SJSA1 (cell line): ENCODE results near the gene EXT2. TPM values are rescaled to one million over a fixed set of nuclear protein-coding genes. Genes with fewer than 3 reads are reported as not detected.

Source experiments
- DNase-seq, 2 experiments: peaks; one replicate each; pipeline ENCODE4 v3.0.0-alpha.2; 2015 to 2020; ENCODE audit warnings: low spot score in 2 of 2, low read depth in 1 of 2
- H3K27ac ChIP-seq: fragments of 250-450 bp; sonication (Bioruptor Pico); 2 replicates; pipeline ENCODE4 v1.5.1; 2020; ENCODE audit warnings: mild to moderate bottlenecking, moderate library complexity
- H3K27me3 ChIP-seq: fragments of 250-450 bp; sonication (Bioruptor Pico); replicated peaks from 2 replicates; pipeline ENCODE4 v1.5.1; 2020; ENCODE audit warnings: mild to moderate bottlenecking, moderate library complexity
- H3K36me3 ChIP-seq: fragments of 250-450 bp; sonication (Bioruptor Pico); 2 replicates; pipeline ENCODE4 v1.5.1; 2020; ENCODE audit warnings: mild to moderate bottlenecking
- H3K4me1 ChIP-seq: fragments of 250-450 bp; sonication (Bioruptor Pico); replicated peaks from 2 replicates; pipeline ENCODE4 v1.6.1; 2021; ENCODE audit warnings: mild to moderate bottlenecking
- H3K4me3 ChIP-seq: fragments of 250-450 bp; sonication (Bioruptor Pico); 2 replicates; pipeline ENCODE4 v1.5.1; 2020; ENCODE audit warnings: mild to moderate bottlenecking
- H3K9me3 ChIP-seq: fragments of 250-450 bp; sonication (Bioruptor Pico); replicated peaks from 2 replicates; pipeline ENCODE4 v1.5.1; 2020; ENCODE audit warnings: mild to moderate bottlenecking
- total RNA-seq: library from RNA; depleted of rRNA; stranded (reverse); fragments of >200 nt; shearing (Covaris generic); gene quantifications from 2 replicates; pipeline ENCODE4 v1.2.3, GENCODE V29; 2014

EXT2 gene
- total RNA-seq, 1 experiment from 2014 or later = 202 TPM

DNA sequence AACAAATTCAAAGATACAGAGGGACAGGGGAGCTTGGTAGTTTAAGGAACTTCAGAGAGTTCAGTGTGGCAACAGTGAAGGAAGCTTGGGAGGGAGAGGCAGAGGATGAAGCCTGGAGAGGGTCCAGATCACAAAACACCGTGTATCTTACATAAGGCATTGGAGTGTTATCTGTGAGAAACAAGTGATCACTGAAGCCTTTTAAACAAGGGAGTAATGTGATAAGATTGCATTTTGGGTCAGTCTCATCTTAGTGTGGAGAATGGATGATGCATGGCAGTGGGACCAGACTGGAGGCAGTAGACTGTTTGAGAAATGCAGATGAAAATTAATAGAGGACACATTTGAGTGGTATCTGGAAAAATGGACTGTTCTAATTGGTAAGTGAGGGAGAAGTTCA lies 79.4 kb downstream of the EXT2 start:
- DNase-seq = no peak
- peaks cover 22% of the 10 kb centered on the region for H3K4me1 ChIP-seq
- H3K36me3 ChIP-seq = no peaks in the 10 kb centered on the region
- H3K27ac ChIP-seq = no peak overlapping the region
- no peaks in the 10 kb centered on the region for H3K27me3 ChIP-seq
- no peaks in the 10 kb centered on the region for H3K9me3 ChIP-seq
- H3K4me3 ChIP-seq = no peak overlapping the region

DNA sequence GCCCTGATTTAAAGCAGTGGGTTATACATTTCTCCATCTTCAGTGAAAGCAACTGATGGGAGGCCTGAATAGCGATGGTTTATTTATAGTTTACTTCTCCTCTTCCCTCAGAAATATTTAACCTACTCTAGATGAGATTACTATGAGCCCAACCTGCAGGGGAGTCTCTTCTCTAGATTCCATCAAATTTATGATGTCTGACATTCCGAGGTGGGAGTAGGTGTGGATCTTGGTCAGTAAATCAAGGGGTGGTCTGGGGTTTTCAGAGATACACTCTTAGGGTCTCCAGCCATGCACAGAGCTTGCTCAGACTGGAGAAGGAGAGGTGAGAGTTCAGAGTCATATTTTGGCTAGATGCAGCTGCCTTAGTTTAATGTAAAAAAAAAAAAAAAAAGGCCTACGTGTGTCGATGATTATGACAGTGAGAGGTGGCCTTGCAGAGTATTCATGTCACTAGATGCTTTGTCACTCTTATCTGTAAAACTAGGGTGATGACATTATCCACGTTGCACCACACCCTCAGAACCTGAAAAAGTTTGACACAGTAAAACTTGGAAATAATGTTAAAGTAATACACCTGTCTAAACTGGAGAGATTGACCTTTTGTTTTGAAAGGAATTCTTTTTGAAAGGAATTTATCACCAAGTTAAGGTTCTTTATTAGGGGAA lies 81.2 kb downstream of the EXT2 start:
- DNase-seq = no peak
- H3K27ac ChIP-seq = no peak overlapping the region
- H3K9me3 ChIP-seq = no peaks in the 10 kb centered on the region
- no peaks in the 10 kb centered on the region for H3K36me3 ChIP-seq
- H3K4me3 ChIP-seq = no peak overlapping the region
- no peaks in the 10 kb centered on the region for H3K27me3 ChIP-seq
- H3K4me1 ChIP-seq = peaks cover 24% of the 10 kb centered on the region

DNA sequence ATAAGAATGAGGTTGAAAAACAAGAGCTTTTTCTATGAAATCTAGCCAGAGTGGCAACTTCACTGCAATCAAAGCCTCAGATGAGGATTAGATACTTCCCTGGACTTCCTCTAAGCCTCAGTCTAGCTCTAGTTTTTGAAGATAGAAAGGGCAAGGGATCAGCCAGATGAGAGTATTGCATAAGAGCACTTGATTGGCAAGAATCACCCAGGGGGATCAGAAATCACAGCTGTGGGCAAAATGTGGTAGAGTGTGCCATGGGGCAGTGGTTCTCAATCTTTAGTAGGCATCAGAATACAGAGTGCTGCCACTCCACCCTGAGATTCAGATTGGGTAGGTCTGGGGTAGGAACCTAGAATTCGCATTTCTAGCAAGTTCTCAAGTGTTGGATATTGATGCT lies 82.4 kb downstream of the EXT2 start:
- Histone ChIP-seq H3K4me3 (no peak overlapping the region), H3K27ac (no peak overlapping the region), H3K36me3 (no peaks in the 10 kb centered on the region), H3K4me1 (peaks cover 25% of the 10 kb centered on the region), H3K27me3 (no peaks in the 10 kb centered on the region), H3K9me3 (no peaks in the 10 kb centered on the region)
- DNase-seq = no peak

DNA sequence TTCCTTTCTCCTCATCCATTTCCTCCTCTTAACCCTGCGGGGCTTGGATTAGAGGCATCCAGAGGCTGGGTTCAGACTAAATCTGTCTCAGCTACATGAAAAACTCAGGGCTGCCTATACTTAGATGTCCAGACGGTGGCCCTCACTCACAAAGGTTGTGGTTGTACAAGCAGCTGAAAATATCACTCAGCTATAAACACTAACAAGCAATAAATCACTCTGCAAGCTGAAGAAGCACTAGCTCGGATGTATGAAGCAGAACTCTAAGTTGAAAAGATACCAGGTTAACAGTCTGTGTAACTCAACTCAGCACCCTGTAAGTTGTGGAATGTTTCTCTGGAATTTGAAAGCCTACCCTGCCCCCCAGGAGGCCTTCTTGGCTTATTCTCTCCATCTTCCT lies 82.9 kb downstream of the EXT2 start:
- peak; percentile 72 to 75 for DNase-seq
- H3K27me3 ChIP-seq = no peaks in the 10 kb centered on the region
- no peaks in the 10 kb centered on the region for H3K9me3 ChIP-seq
- H3K27ac ChIP-seq = no peak overlapping the region
- no peak overlapping the region for H3K4me3 ChIP-seq
- H3K4me1 ChIP-seq = peaks cover 30% of the 10 kb centered on the region
- H3K36me3 ChIP-seq = no peaks in the 10 kb centered on the region

DNA sequence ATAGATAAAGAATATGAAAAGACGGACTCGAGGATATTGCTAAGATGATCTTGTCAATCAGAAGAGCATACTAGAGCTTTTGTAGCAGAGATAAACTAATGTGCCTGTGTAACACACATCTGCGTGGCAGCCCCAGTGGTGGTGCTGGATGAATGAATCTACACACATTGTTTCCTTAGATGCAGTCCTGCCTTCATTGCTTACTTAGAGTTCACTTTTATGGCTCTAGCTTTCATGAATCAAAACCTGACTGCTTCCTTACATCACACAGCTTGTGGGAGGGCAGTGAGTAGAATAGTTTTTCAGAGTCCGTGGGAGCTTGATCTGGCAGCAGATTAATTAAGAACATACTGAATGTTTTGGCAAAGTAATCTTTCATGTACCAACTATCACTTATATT lies 83.7 kb downstream of the EXT2 start:
- peak in 1 of 2 experiments; percentile 60 for DNase-seq

DNA sequence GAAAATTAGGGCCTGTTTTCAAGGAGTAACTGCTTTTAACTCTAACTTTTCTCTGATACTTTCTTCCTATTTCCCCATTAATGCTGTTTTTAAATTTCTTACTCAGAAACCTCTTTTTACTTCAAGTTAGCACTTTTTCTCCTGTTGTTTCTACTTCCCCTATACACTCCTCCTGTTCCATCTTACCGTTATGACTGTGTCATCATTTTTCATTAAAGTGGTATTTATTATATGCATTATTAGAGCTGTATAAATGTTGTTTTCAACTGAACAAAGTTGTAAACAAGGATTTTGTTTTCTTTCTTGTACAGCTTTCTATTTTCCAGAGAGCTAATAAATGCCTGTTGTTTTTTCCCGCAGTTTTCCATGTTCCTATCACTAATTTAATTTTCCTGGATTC lies 84.6 kb downstream of the EXT2 start:
- Histone ChIP-seq H3K27ac (no peak overlapping the region), H3K36me3 (no peaks in the 10 kb centered on the region), H3K27me3 (no peaks in the 10 kb centered on the region), H3K9me3 (no peaks in the 10 kb centered on the region), H3K4me3 (no peak overlapping the region), H3K4me1 (peaks cover 44% of the 10 kb centered on the region)
- no peak for DNase-seq

More for the DNA sequence above, 83.7 kb downstream of the EXT2 start:
- Histone ChIP-seq H3K36me3 (no peaks in the 10 kb centered on the region), H3K27me3 (no peaks in the 10 kb centered on the region), H3K9me3 (no peaks in the 10 kb centered on the region), H3K27ac (peak overlapping the region; percentile 7; the same call in 1 of the 2 replicates), H3K4me1 (peaks cover 35% of the 10 kb centered on the region), H3K4me3 (no peak overlapping the region)

DNA sequence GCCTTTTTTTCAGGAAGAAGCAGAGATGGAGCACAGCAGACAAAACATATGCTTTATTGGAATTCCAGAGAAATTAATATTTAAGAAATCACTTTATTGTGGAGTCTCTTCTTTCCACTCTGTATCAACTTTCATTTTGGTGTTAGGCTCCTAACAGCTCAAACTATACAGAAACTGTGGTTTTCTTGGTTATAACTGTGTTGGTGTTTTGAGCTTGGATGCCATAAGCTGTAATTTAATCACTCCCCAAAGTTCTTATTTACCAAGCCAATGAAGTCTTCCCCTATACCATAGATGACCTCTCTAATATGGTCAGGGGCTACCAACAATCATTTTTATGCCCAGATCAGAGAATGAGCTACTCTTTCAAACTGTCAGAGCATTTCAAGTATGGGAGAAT lies 90.0 kb downstream of the EXT2 start:
- Histone ChIP-seq H3K36me3 (peaks cover 18% of the 10 kb centered on the region; the same call in 1 of the 2 replicates), H3K27ac (no peak overlapping the region), H3K27me3 (no peaks in the 10 kb centered on the region), H3K9me3 (peaks cover 15% of the 10 kb centered on the region; the same call in 1 of the 2 replicates), H3K4me3 (no peak overlapping the region), H3K4me1 (peaks cover 26% of the 10 kb centered on the region)
- DNase-seq = no peak

DNA sequence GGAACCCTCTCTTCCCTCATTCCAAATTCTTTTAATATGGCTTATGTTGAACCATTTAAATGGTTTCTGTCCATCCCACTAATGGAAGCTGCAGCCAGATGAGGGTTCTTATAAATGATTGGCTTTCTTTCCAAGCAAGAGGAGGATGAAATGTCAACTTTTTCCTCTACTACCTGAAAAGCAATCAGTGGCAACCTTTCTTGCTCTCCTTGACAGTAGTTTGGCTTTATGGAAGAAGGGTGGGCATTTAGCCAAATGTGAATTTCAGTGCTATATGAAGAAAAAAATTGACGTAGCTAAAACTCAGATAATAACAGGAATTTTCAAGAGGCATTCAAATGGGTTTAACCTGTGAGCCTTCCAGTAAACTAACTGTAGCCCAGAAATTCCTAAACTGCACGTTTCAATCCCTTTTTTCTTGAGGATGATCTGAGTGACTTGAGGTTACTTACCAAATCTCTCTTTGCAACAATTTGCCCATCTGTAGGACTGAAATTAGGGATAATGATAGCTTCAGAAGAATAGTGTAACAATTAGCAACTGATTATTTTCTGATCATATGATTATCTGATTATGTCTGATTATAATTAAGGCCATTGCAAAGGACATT lies 90.9 kb downstream of the EXT2 start:
- H3K4me3 ChIP-seq = no peak overlapping the region
- DNase-seq = no peak
- peaks cover 26% of the 10 kb centered on the region for H3K4me1 ChIP-seq
- H3K27ac ChIP-seq = no peak overlapping the region
- H3K36me3 ChIP-seq = peaks cover 18% of the 10 kb centered on the region; the same call in 1 of the 2 replicates
- H3K9me3 ChIP-seq = peaks cover 15% of the 10 kb centered on the region; the same call in 1 of the 2 replicates
- H3K27me3 ChIP-seq = no peaks in the 10 kb centered on the region

DNA sequence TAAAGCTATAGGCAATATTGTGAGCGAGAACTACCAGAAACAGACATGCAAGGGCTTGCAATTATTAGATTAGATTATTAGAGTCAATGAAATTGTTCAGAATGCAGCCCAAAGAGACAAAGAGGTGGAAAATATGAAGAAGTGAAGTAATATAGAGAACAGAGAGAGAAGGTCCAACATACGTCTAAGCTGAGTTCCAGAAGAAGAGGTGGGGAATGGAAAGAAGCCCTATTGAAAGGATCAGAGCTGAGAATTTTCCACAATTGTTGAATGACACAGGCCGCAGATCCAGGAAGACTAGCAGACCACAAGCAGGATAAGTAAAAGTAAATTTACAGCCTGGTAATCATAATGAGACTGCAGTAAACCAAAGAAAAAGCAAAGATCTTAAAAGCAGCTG lies 93.2 kb downstream of the EXT2 start:
- DNase-seq = no peak
- H3K9me3 ChIP-seq = peaks cover 15% of the 10 kb centered on the region; the same call in 1 of the 2 replicates
- H3K4me1 ChIP-seq = peaks cover 25% of the 10 kb centered on the region
- H3K27me3 ChIP-seq = no peaks in the 10 kb centered on the region
- no peak overlapping the region for H3K4me3 ChIP-seq
- no peak overlapping the region for H3K27ac ChIP-seq
- peaks cover 18% of the 10 kb centered on the region; the same call in 1 of the 2 replicates for H3K36me3 ChIP-seq

DNA sequence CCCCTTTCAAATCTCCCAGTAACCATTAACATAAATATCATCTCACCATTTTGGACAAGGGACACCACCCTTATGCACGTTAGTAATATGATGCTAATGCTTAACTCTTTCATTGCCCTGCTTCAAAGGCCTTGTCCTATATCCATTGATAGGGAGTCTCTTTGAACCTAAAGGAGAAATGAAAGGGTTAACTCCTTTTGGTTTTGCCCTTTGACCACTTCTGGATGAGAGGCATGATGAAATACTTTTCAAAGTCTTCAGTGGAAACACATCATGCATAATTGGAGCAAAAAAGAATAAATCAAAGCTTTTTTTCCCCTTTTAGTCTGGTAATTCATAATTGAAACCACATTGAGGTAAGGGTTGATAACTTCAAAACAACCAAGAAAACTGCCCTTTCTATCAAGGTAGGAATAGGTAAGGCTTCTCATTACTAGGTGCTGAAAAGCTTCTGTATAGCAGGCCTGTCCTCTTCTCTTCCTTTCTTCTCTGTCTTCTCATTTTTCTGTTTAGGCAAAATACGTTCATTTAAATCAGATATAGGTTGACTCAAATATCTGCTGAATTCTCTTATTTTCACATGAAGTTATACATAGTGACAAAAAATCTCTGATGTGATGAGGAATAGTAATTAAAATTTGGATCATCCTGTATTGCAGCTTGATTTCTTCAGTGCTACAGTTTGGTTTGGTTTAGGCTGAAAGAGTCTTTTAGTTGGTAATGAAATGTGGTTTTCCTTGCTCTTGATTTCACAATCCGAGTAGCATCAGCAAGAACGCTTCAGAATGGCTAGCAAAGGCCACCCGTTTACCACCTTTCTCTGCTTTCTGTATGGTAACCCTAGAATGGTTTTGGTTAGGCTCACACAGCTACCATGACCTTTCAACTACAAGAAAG lies 94.8 kb downstream of the EXT2 start:
- peaks cover 18% of the 10 kb centered on the region; the same call in 1 of the 2 replicates for H3K36me3 ChIP-seq
- H3K9me3 ChIP-seq = peaks cover 15% of the 10 kb centered on the region; the same call in 1 of the 2 replicates
- no peak overlapping the region for H3K27ac ChIP-seq
- H3K27me3 ChIP-seq = no peaks in the 10 kb centered on the region
- H3K4me1 ChIP-seq = peaks cover 12% of the 10 kb centered on the region
- DNase-seq = no peak
- H3K4me3 ChIP-seq = no peak overlapping the region

DNA sequence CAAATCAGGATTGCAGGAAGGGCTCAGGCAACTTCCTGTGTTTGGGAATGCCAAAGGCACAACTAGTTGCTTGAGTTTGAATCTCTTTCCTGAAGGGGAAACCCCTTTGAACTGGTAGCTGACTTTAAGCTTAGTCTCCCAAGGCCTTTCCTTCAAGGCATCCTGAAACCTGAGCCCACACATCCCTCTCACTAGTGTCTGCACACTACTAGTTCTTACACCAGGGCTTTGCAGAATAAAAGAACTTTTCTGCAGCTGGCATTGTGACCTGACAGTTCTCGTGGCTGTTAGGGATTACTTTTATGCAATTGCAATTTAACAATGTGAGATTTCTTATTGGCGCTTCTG lies 95.4 kb downstream of the EXT2 start:
- Histone ChIP-seq H3K4me1 (peaks cover 8% of the 10 kb centered on the region), H3K27me3 (no peaks in the 10 kb centered on the region), H3K27ac (no peak overlapping the region)

DNA sequence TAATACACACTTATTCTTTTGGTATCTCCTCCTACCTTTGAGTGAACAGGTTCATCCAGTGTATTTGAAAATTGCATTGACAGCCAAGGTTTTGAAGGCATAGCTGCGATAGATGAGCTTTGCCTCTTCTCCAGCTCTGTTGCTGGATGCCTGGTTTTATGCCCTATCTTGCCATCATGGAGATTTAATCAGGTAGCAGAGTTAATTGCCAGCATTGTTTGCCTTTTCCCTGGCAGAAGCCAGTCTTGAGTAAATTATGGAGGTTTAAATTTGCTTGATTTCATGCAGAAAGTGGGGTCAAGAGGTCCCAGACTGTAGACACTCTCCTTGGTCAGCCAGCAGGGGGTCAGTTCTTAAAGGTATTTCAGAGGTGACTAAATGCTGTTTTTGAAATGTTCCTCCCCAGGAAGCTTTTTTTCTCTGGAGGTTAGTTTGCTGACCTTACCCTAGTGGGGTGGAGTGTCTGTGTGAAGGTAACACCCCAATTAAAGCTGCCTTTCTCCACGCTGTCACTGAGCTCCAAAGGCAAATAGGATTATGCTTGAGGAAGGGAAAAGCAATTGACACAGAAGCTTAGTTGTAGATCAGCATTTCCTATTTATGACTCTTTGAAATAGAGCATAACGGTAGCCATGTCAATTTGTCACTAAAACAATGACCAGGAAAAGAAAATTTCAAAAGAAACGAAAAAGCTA lies 96.0 kb downstream of the EXT2 start:
- Histone ChIP-seq H3K27ac (no peak overlapping the region), H3K36me3 (peaks cover 18% of the 10 kb centered on the region; the same call in 1 of the 2 replicates), H3K9me3 (peaks cover 15% of the 10 kb centered on the region; the same call in 1 of the 2 replicates), H3K27me3 (no peaks in the 10 kb centered on the region), H3K4me3 (no peak overlapping the region), H3K4me1 (peaks cover 8% of the 10 kb centered on the region)
- DNase-seq = no peak

More for the DNA sequence above, 95.4 kb downstream of the EXT2 start:
- peaks cover 18% of the 10 kb centered on the region; the same call in 1 of the 2 replicates for H3K36me3 ChIP-seq
- H3K4me3 ChIP-seq = no peak overlapping the region
- DNase-seq = no peak
- peaks cover 15% of the 10 kb centered on the region; the same call in 1 of the 2 replicates for H3K9me3 ChIP-seq

DNA sequence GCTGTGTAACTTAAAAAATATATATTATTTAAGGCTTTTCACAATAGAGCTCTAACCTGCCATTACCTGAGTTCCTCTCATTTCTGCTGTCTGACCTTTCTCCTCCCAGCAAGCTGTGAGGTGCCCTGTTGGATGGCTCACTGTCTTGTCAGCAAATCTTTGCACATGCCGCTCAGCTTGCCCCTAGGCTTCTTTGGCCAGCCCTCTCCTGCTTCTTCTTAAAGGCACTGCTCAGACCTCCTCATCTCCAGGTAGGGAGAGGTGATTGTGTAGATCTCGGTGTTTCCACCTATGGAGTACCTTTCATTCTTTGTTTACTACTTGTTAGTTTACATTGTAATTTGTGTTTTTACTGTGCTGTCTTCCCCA lies 96.5 kb downstream of the EXT2 start:
- Histone ChIP-seq H3K9me3 (peaks cover 15% of the 10 kb centered on the region; the same call in 1 of the 2 replicates), H3K4me1 (peaks cover 8% of the 10 kb centered on the region), H3K27ac (no peak overlapping the region), H3K36me3 (peaks cover 18% of the 10 kb centered on the region; the same call in 1 of the 2 replicates), H3K27me3 (no peaks in the 10 kb centered on the region), H3K4me3 (no peak overlapping the region)
- no peak for DNase-seq
